Daoy (cell line): ENCODE measurements around the gene DRAM1. TPM values are rescaled to one million over a fixed set of nuclear protein-coding genes. Genes with fewer than 3 reads are reported as not detected.

Source experiments
- DNase-seq: peaks from one replicate; pipeline ENCODE4 v3.0.0-alpha.2; 2015; ENCODE audit warnings: low read depth
- total RNA-seq: library from RNA; depleted of rRNA; stranded (reverse); fragments of >200 nt; shearing (Covaris generic); gene quantifications from 2 replicates; pipeline ENCODE4 v1.2.3, GENCODE V29; 2014; rRNA removed

Gene DRAM1
- total RNA-seq, 1 experiment from 2014 or later = 4.3 TPM

GRCh38 chr12:101941306-101942249 is 64.2 kb downstream of the DRAM1 start:
- no peak for DNase-seq

- DNase-seq = no peak
These were observed 64.8 kb downstream of the DRAM1 start for GRCh38 chr12:101942250-101942605.

DNA sequence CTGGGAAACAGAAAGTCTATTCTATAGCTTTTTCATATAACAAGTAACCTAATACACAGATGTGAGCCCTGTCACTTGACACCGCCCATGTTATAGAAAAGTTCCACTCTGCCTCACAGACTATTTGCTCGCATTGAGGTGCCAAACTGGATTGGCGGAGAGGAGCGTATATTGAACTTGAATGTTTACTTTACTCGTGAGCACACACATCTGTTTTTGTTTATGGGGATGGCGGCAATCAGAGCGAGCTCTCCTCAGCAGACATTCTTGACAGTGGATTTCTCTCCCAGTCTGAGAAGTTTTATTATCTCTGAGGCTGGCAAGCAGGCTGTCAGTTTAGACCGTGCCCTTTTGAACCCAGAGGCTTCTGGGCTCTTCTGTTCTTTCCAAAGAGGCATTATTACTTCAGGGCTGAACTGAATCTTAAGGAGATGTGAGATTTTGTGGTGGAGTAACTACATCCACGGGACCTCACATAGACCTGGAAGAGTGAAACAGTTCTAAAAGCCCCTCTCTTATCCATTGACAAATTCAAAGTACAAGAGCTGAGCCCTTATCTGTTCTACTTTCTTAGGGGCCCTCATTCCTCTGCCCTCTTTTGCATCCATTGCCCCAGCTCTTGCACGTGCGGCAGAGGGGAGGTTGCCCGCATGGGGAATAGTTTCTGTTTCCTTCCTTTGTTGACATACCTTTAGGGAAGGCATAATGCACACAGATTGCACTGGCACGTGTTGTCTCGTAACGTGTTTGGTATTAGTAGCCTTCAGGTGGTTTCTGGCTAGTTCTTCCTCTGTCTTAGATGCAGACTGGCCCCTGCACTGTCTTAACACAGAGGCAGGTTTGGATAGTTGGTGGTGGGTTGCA is 68.2 kb downstream of the DRAM1 start:
- DNase-seq = no peak

DNA sequence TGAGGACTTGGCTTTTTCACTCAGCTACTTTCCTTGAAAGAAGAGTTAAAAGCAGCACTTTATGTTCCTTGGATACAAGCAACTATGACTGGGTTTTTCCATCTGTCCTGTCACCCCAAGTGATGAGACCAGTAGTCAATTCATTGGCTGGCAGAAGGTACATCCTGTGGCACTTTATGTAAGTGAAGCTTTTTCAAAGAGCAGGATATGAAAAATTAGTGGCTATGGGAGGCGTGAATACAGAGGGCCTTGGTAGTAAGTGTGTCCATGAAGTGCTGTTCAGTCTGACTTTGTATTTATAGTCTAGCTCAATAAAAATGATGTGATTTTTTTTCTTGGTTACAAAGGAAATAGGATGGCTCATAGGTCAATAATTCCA is 68.8 kb downstream of the DRAM1 start:
- DNase-seq = no peak

DNA sequence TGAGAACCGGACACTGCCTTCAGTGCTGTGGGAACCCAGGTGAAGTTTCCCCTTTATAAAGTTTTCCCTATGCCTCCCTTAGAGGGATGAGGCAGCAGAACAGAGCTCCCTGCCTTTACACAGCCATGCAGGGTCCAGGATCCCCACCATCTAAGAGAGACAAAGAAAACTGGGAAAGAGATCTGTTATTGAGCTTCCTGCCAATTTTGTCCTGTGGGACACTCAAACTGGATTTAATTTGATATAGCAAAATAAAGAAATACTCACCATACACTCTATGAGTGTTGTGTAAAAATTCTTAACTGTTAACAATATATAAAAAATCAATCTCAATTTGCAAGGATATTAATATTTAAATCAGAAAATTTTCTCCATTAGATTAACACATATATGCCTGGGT is 69.9 kb downstream of the DRAM1 start:
- DNase-seq = no peak

DNA sequence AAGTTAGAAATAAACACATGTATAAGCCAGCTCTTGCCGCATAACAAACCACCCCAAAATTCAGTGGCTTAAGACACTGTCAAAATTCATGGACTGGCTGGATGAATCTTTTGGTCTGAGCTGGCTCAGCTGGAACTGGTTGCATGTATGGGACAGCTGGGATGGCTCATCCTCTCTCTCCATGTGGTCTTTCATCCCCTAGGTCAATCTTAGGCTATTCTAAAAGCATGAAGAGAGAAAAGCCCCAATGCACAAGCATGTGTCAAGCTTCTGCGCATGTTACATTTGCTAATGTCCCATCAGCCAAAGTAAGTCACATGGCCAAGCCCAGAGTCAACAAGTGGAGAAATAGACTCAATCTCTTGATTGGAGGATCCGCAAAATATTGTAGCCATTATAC is 71.0 kb downstream of the DRAM1 start:
- DNase-seq = no peak

DNA sequence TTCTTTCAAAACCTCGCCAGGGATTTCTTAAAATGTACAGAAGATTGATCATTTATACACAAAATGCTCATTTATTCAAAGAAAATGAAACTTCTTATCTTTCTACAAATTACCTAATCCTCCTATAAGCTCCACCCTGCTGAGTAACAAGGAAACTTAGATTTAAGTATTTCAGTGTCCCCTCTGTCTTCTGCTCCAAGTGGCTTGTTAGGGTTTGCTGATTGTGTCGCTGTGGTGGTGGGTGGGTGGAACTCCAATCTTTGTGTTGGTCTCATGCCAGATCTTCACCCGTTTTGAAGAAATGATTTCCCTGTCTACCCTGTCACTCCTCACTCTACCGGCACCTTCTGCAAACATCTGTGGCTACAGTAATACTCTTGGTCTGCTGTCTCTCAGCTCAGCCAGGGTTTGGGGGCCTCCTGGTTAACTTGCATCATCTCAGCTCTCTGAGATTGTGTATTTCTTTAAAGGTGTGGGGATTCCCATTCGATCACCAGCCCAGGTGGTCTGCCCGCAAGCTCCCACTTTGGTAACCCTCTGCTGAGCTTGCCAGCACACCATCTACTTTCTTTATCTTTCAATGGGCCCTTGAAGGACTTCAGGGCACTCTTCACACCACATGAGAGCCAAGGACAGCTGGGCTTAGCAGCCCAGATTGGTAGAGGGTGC is 73.8 kb downstream of the DRAM1 start:
- no peak for DNase-seq

DNA sequence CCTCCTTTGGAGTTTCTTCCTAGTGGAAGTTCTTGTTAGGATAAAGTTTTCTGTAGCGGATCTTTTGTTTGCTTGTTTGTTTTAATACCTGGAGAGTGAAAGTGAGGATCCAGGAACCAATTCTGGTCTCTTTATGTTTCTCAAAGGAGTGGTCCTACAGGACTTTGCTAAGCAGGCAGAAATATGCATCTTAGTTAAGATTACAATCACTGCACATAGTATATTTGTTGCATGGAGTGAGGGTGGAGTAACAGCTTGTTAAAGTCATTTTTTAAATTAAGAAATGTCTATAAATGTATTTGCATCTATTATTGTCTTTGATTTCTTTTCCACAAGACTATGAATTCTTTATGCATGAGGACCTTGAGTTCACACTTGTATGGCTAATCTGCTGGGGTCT is 76.7 kb downstream of the DRAM1 start:
- no peak for DNase-seq

DNA sequence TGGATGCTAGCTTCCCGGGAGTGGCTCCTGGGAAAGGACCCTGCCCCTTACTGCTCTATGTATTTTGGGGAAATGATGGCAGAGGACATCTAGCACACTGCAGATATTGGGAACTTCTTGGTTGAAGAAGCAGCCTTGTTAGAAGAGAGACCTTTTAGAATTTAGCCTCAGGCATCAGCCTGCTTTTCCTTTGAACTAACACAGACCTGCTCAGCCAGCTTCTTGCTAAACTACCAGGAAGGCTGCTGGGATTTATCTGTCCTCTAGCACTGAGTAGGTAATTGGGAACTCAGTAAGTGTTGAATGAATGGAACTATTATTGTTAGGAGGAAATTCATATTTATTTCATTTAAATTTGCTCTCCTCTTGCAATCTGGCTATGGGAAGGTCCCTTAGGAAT is 77.3 kb downstream of the DRAM1 start:
- no peak for DNase-seq

DNA sequence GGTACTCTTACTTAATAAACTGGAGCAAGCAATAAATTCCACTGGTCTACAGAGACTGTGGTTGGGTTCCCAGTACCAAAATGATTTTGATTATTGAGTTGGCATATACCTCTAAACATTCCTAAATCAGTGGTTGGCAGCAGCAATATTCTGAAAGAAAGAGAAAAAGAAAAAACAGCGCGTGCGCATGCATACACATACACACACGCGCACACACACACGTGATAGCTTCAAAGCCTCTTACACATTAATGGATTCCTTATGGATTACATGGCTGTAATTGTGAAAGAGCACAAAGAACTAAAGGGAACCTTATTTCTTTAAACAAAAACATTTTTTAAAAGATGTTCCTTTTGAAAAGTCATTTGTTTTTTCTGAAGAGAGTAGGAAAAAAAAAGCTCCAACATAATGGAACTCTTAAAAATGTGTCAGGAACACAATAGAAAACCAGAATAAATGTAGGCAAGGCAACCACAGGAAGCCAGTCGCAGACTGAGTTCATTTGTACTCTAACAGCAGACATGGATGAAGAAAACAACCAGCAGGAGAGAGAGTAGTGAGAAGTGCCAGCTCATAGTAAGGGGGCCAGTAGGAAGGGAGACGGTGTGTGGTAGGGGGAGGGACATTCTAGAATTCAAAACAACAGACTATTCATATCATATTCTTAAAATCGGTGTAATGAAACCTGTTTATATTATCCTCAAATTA is 80.0 kb downstream of the DRAM1 start:
- no peak for DNase-seq

DNA sequence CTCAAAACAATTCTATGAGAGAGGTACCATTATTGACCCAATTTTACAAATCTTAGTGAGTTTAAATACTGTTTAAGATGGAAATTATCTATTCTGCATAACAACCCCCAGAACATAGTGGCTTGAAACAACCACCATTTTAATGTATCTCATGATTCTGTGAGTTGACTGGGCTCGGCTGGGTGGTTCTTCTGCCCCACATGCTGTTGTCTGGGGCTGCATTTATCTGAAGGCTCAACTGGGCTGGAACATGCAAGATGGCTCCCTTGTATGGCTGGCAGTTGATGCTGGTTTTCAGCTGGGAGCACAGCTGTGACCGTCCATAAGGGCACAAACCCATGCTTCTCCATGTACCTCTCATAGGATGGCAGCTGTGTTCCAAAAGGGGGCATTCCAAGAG is 82.2 kb downstream of the DRAM1 start:
- no peak for DNase-seq

GRCh38 chr12:101962486-101962885 is 85.1 kb downstream of the DRAM1 start:
- no peak for DNase-seq

DNA sequence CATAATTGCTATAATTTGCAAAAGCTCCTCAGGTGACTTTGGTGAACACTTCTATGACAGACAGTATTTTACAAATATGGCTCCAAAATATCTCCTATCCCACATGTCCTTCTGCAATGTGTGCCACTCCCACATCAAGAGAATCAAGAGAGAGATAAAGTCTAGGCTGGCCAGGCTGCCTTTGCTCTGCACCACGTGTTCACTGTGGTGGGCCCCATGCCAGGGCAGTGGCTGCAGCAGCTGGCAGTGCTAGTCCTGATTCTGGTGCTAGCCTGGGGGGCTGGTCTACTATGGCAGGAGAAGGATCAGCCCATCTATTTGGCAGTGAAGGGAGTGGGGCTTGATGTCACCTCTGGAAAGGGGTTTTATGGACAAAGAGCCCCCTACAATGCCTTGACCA is 86.3 kb downstream of the DRAM1 start:
- no peak for DNase-seq

GRCh38 chr12:101966496-101966895 is 89.1 kb downstream of the DRAM1 start:
- no peak for DNase-seq

DNA sequence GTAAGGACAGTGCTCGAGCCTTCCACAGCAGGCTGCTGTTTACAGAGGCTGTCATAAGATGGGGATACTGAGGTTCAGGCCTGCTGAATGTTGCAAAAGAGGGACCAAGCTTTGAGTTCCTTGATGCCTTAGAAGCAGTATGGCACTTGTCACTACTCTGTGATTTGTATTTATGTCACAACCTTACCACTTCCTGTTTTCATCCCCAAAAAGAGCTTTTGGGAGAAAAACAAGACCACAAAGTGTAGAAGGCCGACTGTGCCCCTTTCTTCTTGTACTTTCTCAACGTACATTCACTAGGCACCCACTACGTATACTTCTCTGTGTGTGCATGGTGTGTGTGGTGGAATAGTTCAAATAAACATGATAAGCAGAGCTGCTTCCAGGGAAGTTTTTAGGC is 90.1 kb downstream of the DRAM1 start:
- DNase-seq = no peak

- peak; percentile 29 for DNase-seq
These were observed 91.4 kb downstream of the DRAM1 start for GRCh38 chr12:101968770-101969169.

Other genes starting within 250 kb of the DRAM1 start
- 32.6 and 38.8 TPM in 2 replicates for gene CHPT1, start 179.9 kb upstream of the DRAM1 start, total RNA-seq
- not detected in 2 replicates for gene SYCP3, start 138.1 kb upstream of the DRAM1 start, total RNA-seq
- gene GNPTAB, start 46.6 kb upstream of the DRAM1 start, total RNA-seq = 20.7 and 21.1 TPM in 2 replicates
- gene WASHC3, start 184.4 kb downstream of the DRAM1 start, total RNA-seq = 32.1 and 43.1 TPM in 2 replicates
- 135 and 146 TPM in 2 replicates for gene NUP37, start 242.5 kb downstream of the DRAM1 start, total RNA-seq
- 43.3 and 66.3 TPM in 2 replicates for gene PARPBP, start 242.6 kb downstream of the DRAM1 start, total RNA-seq